Dermis lymphatic vessel endothelial cell (primary cell): ENCODE data around the gene DSTN. TPM values are rescaled to one million over a fixed set of nuclear protein-coding genes. Genes with fewer than 3 reads are reported as not detected.

Source experiments
- total RNA-seq: library from RNA; depleted of rRNA; stranded (reverse); fragments of >200 nt; gene quantifications from 2 replicates; pipeline ENCODE4 v1.2.1, GENCODE V29; 2014

DSTN gene
- total RNA-seq: 119 and 144 TPM in 2 replicates

GRCh38 chr20:17569616-17570346 lies at the start of gene DSTN:
TSS of gene DSTN (plus strand) at chr20:17570075. CDS start at chr20:17570209, 134 bp downstream.

GRCh38 chr20:17530716-17531664 lies 38.9 kb upstream of the DSTN start, which contains the start of gene BFSP1:
TSS of gene BFSP1 (minus strand) at chr20:17531379. CDS start at chr20:17531329, 50 bp downstream.

Other genes starting within 250 kb of the DSTN start
- gene BFSP1, start 38.7 kb upstream of the DSTN start, total RNA-seq: 1.8 and 2.1 TPM in 2 replicates
- 58.6 and 71.0 TPM in 2 replicates for gene RRBP1, start 112.2 kb downstream of the DSTN start, total RNA-seq
- gene BANF2, start 129.9 kb downstream of the DSTN start, total RNA-seq: not detected in 2 replicates